Astrocyte of the hippocampus (primary cell): ENCODE results near the gene SCEL.

Source experiments
- DNase-seq: peaks from one replicate; pipeline ENCODE4 v3.0.0; 2011; ENCODE audit warnings: low read depth, low spot score

SCEL gene

GRCh38 chr13:77521194-77521593, 14.3 kb upstream of the SCEL start:
- peak; percentile 28 for DNase-seq

- DNase-seq, result peak; percentile 82
These were observed 13.7 kb upstream of the SCEL start for GRCh38 chr13:77521595-77522367.

- no peak for DNase-seq
These were observed 13.1 kb upstream of the SCEL start for GRCh38 chr13:77522444-77522843.

GRCh38 chr13:77523386-77523785, 12.1 kb upstream of the SCEL start:
- DNase-seq, result no peak

- no peak for DNase-seq
These were observed 11.4 kb upstream of the SCEL start for GRCh38 chr13:77523834-77524728.

- DNase-seq, result no peak
These were observed 7.1 kb upstream of the SCEL start for GRCh38 chr13:77528414-77528813.

- no peak for DNase-seq
These were observed 6.5 kb upstream of the SCEL start for GRCh38 chr13:77528834-77529500.

GRCh38 chr13:77529501-77529840, 6.0 kb upstream of the SCEL start:
- no peak for DNase-seq

GRCh38 chr13:77530875-77531274, 4.6 kb upstream of the SCEL start:
- no peak for DNase-seq

GRCh38 chr13:77532983-77533382, 2.5 kb upstream of the SCEL start:
- DNase-seq, result no peak

GRCh38 chr13:77533875-77534788, 1.4 kb upstream of the SCEL start:
- DNase-seq, result peak; percentile 27

- DNase-seq, result no peak
These were observed 852 bp downstream of the SCEL start for GRCh38 chr13:77536358-77536757.

GRCh38 chr13:77537289-77537919, 1.9 kb downstream of the SCEL start:
- DNase-seq, result no peak

GRCh38 chr13:77543711-77544110, 8.2 kb downstream of the SCEL start:
- DNase-seq, result no peak

GRCh38 chr13:77544355-77544754, 8.8 kb downstream of the SCEL start:
- DNase-seq, result peak; percentile 87

- DNase-seq, result no peak
These were observed 9.3 kb downstream of the SCEL start for GRCh38 chr13:77544758-77545338.

- DNase-seq, result no peak
These were observed 10.3 kb downstream of the SCEL start for GRCh38 chr13:77545626-77546412.

- no peak for DNase-seq
These were observed 12.6 kb downstream of the SCEL start for GRCh38 chr13:77548095-77548494.

- no peak for DNase-seq
These were observed 13.1 kb downstream of the SCEL start for GRCh38 chr13:77548594-77548993.

GRCh38 chr13:77554069-77554468, 18.6 kb downstream of the SCEL start:
- peak; percentile 3 for DNase-seq
